Liver (tissue), 9 donors: ENCODE results near the gene MAP3K19. TPM values are rescaled to one million over a fixed set of nuclear protein-coding genes. Genes with fewer than 3 reads are reported as not detected.

Experiments used
- DNase-seq: peaks from one replicate; pipeline ENCODE4 v3.0.0-alpha.2; 2017; ENCODE audit warnings: low spot score
- H3K27ac ChIP-seq, 2 donors: one replicate each; pipeline ENCODE4 v1.7.0; 2013; ENCODE audit warnings: inconsistent platforms in 2 of 2, low read length in 2 of 2, control low read depth in 1 of 2, low read depth in 1 of 2, mild to moderate bottlenecking in 1 of 2
- H3K27me3 ChIP-seq, 4 donors: one replicate each; pipeline versions ENCODE4 v1.6.1 to v1.7.0; 2013; ENCODE audit warnings: low read length in 3 of 4, inconsistent platforms in 1 of 4, mild to moderate bottlenecking in 1 of 4, moderate library complexity in 1 of 4; ENCODE audit not compliant: control insufficient read depth in 4 of 4, insufficient read depth in 4 of 4
- H3K36me3 ChIP-seq, 4 donors: one replicate each; pipeline versions ENCODE4 v1.6.1 to v1.7.0; 2013; ENCODE audit warnings: low read length in 3 of 4, mild to moderate bottlenecking in 3 of 4, low read depth in 1 of 4, moderate library complexity in 1 of 4; ENCODE audit not compliant: control insufficient read depth in 4 of 4, insufficient read depth in 3 of 4
- H3K4me1 ChIP-seq, 4 donors: one replicate each; pipeline versions ENCODE4 v1.6.1 to v1.7.0; 2013; ENCODE audit warnings: low read length in 3 of 4, mild to moderate bottlenecking in 3 of 4, moderate library complexity in 1 of 4; ENCODE audit not compliant: control insufficient read depth in 4 of 4, insufficient read depth in 4 of 4
- H3K4me3 ChIP-seq, 3 donors: one replicate each; pipeline versions ENCODE4 v1.6.1 to v1.7.0; 2013; ENCODE audit warnings: low read length in 3 of 3, control low read depth in 1 of 3, low read depth in 1 of 3, mild to moderate bottlenecking in 1 of 3
- H3K9ac ChIP-seq, 2 donors: one replicate each; pipeline ENCODE4 v1.7.0; 2013; ENCODE audit warnings: low read length in 2 of 2, mild to moderate bottlenecking in 2 of 2, moderate library complexity in 2 of 2, control low read depth in 1 of 2, low read depth in 1 of 2
- H3K9me3 ChIP-seq, 4 donors: one replicate each; pipeline versions ENCODE4 v1.6.1 to v1.7.0; 2013; ENCODE audit warnings: low read length in 3 of 4; ENCODE audit not compliant: control insufficient read depth in 4 of 4
- CTCF ChIP-seq: fragments of 150-350 bp; IDR thresholded peaks from 2 replicates; pipeline ENCODE4 v1.5.1; 2017; ENCODE audit warnings: improper control_type of control experiment, low read depth, low read length; ENCODE audit not compliant: missing input control
- FOXA1 ChIP-seq: IDR thresholded peaks from 2 replicates; pipeline ENCODE4 v1.6.1; 2016; ENCODE audit warnings: antibody characterized with exemption
- FOXA2 ChIP-seq: IDR thresholded peaks from 2 replicates; pipeline ENCODE4 v1.6.1; 2016; ENCODE audit warnings: antibody characterized with exemption
- GABPA ChIP-seq, 2 donors: IDR thresholded peaks in 1 of 2; conservative IDR thresholded peaks in 1 of 2; 2 replicates each; pipeline ENCODE4 v1.6.1; 2016; ENCODE audit warnings: antibody characterized with exemption in 2 of 2, mild to moderate bottlenecking in 1 of 2, moderate library complexity in 1 of 2
- HNF4A ChIP-seq, 2 donors: conservative IDR thresholded peaks; 2 replicates each; pipeline ENCODE4 v1.6.1; 2016; ENCODE audit warnings: antibody characterized with exemption in 2 of 2, mild to moderate bottlenecking in 2 of 2
- HNF4G ChIP-seq: IDR thresholded peaks from 2 replicates; pipeline ENCODE4 v1.6.1; 2016; ENCODE audit warnings: antibody characterized with exemption
- JUND ChIP-seq, 2 donors: IDR thresholded peaks; 2 replicates each; pipeline ENCODE4 v1.6.1; 2016; ENCODE audit warnings: antibody characterized with exemption in 2 of 2
- RAD21 ChIP-seq, 2 donors: IDR thresholded peaks; 2 replicates each; pipeline ENCODE4 v1.6.1; 2016; ENCODE audit warnings: antibody characterized with exemption in 2 of 2, mild to moderate bottlenecking in 2 of 2
- RXRA ChIP-seq, 2 donors: IDR thresholded peaks; 2 replicates each; pipeline ENCODE4 v1.6.1; 2017 to 2018; ENCODE audit warnings: antibody characterized with exemption in 2 of 2, mild to moderate bottlenecking in 1 of 2
- ZBTB33 ChIP-seq: IDR thresholded peaks from 2 replicates; pipeline ENCODE4 v1.6.1; 2016; ENCODE audit warnings: antibody characterized with exemption
- WGBS: extraction: QIAGEN DNeasy Blood & Tissue Kit; methylation state at CpG from one replicate; pipeline ENCODE4 v1.1.7; 2013; 5-methylcytosine and 5-hydroxymethylcytosine counted together
- polyA plus RNA-seq, 2 donors: library from polyadenylated mRNA; stranded (reverse) in 1 of 2; unstranded in 1 of 2; fragments of 200-250 nt in 1 of 2; fragments of >200 nt in 1 of 2; fragmentation: Nextera tagmentation in 1 of 2; extraction: Ambion mirVana in 1 of 2; gene quantifications; one replicate each; pipeline versions ENCODE4 v1.2.1 to v1.2.3, GENCODE V29; 2013 to 2015
- total RNA-seq, 2 donors: library from RNA; depleted of rRNA; stranded (reverse); fragments of >200 nt; gene quantifications; one replicate each; pipeline ENCODE4 v1.2.3, GENCODE V29; 2014
- TF ChIP-seq, protein P1 (sequence below): IDR thresholded peaks from 2 replicates; pipeline ENCODE4 v1.6.1; 2016; ENCODE audit warnings: antibody characterized with exemption
- donor health status: healthy.
- donor health status: healthy.
- donor health status: healthy.
- donor health status: healthy.
- donor health status: healthy.

The MAP3K19 gene
- total and polyA plus RNA-seq, 4 donors: not detected

- peaks cover 7 to 41% (median 37%) of the 10 kb centered on the region in 4 donors for H3K4me1 ChIP-seq
- H3K27ac ChIP-seq: no peak overlapping the region
- TF ChIP-seq RAD21 (IDR thresholded peaks at IDR 0.05): no peak
- no peak for TF ChIP-seq ZBTB33
- no peak for TF ChIP-seq JUND (IDR thresholded peaks at IDR 0.05)
- TF ChIP-seq FOXA2: no peak
- TF ChIP-seq CTCF: no peak
- no peak for TF ChIP-seq FOXA1
- TF ChIP-seq, protein P1, sequence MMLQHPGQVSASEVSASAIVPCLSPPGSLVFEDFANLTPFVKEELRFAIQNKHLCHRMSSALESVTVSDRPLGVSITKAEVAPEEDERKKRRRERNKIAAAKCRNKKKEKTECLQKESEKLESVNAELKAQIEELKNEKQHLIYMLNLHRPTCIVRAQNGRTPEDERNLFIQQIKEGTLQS: no peak
- no peak for TF ChIP-seq HNF4A (conservative IDR thresholded peaks at IDR 0.05)
- TF ChIP-seq GABPA (IDR thresholded peaks at IDR 0.05 in 1 of 2, conservative IDR thresholded peaks at IDR 0.05 in 1 of 2): no peak
- TF ChIP-seq RXRA (IDR thresholded peaks at IDR 0.05): no peak
- no peak for TF ChIP-seq HNF4G
- H3K9me3 ChIP-seq: no peaks in the 10 kb centered on the region
- no peaks in the 10 kb centered on the region for H3K27me3 ChIP-seq
- no peak overlapping the region for H3K4me3 ChIP-seq
- no peaks in the 10 kb centered on the region for H3K36me3 ChIP-seq
- no peak for DNase-seq
- H3K9ac ChIP-seq: no peak overlapping the region
- WGBS: 70% methylated on average over 3 of the region's 3 CpGs
Measured at GRCh38 chr2:134926231-134926931, 120.9 kb downstream of the MAP3K19 start.

GRCh38 chr2:134924912-134925311, 122.3 kb downstream of the MAP3K19 start:
- Histone ChIP-seq H3K27me3 (no peaks in the 10 kb centered on the region), H3K4me3 (no peak overlapping the region), H3K4me1 (peaks cover 5 to 51% (median 48%) of the 10 kb centered on the region in 4 donors), H3K9ac (no peak overlapping the region), H3K27ac (no peak overlapping the region), H3K36me3 (no peaks in the 10 kb centered on the region), H3K9me3 (no peaks in the 10 kb centered on the region)
- TF ChIP-seq GABPA (IDR thresholded peaks at IDR 0.05 in 1 of 2, conservative IDR thresholded peaks at IDR 0.05 in 1 of 2): no peak
- no peak for TF ChIP-seq CTCF
- peak; percentile 81 to 82 for TF ChIP-seq HNF4A (conservative IDR thresholded peaks at IDR 0.05)
- no peak for DNase-seq
- 96% methylated on average over 1 of the region's 1 CpG for WGBS
